GM12875 (cell line): ENCODE measurements around the gene ABCC1.

Source experiments
- H3K4me3 ChIP-seq: one replicate; pipeline ENCODE4 v1.5.1; 2011; ENCODE audit warnings: low read depth, low read length, control low read depth
- CTCF ChIP-seq: IDR thresholded peaks from 2 replicates; pipeline ENCODE4 v1.5.1; 2011; ENCODE audit warnings: low read depth, mild to moderate bottlenecking, control low read depth, inconsistent platforms, low read length, moderate library complexity, borderline replicate concordance; ENCODE audit not compliant: insufficient read depth

Gene ABCC1

GRCh38 chr16:16028311-16028999 lies 79.0 kb downstream of the ABCC1 start:
- TF ChIP-seq CTCF: no peak
- H3K4me3 ChIP-seq: no peak overlapping the region

GRCh38 chr16:16029431-16030011 lies 80.1 kb downstream of the ABCC1 start:
- H3K4me3 ChIP-seq: no peak overlapping the region
- no peak for TF ChIP-seq CTCF

GRCh38 chr16:16030449-16030848 lies 81.0 kb downstream of the ABCC1 start:
- no peak for TF ChIP-seq CTCF
- no peak overlapping the region for H3K4me3 ChIP-seq

- H3K4me3 ChIP-seq: no peak overlapping the region
- no peak for TF ChIP-seq CTCF
Observed at GRCh38 chr16:16031401-16031800, 82.0 kb downstream of the ABCC1 start.

- no peak for TF ChIP-seq CTCF
- H3K4me3 ChIP-seq: no peak overlapping the region
Observed at GRCh38 chr16:16032271-16032979, 83.0 kb downstream of the ABCC1 start.

- H3K4me3 ChIP-seq: no peak overlapping the region
- TF ChIP-seq CTCF: no peak
Observed at GRCh38 chr16:16033208-16033717, 83.8 kb downstream of the ABCC1 start.

GRCh38 chr16:16036359-16036792 lies 87.0 kb downstream of the ABCC1 start:
- no peak for TF ChIP-seq CTCF
- H3K4me3 ChIP-seq: no peak overlapping the region
